Loucy (cell line): Measurements from ENCODE around the gene TEX2.

Experiments
- H2AFZ ChIP-seq: fragments of 200-600 bp; sonication (generic); 2 replicates; pipeline ENCODE4 v1.6.0; 2016; ENCODE audit warnings: antibody characterized with exemption, mild to moderate bottlenecking, low read length, moderate library complexity
- H3F3A ChIP-seq: fragments of 200-600 bp; 2 replicates; pipeline ENCODE4 v1.6.0; 2016; ENCODE audit warnings: antibody characterized with exemption, low read depth, mild to moderate bottlenecking
- H3K27me3 ChIP-seq: fragments of 200-600 bp; sonication (generic); 2 replicates; pipeline ENCODE4 v1.6.1; 2014; ENCODE audit warnings: low read length, mild to moderate bottlenecking; ENCODE audit not compliant: insufficient read depth, poor library complexity, severe bottlenecking
- H3K36me3 ChIP-seq: fragments of 200-600 bp; sonication (generic); 2 replicates; pipeline ENCODE4 v1.6.1; 2016; ENCODE audit warnings: low read length; ENCODE audit not compliant: insufficient read depth
- H3K4me1 ChIP-seq: fragments of 200-600 bp; sonication (generic); 2 replicates; pipeline ENCODE4 v1.5.1; 2014; ENCODE audit warnings: low read length, mild to moderate bottlenecking; ENCODE audit not compliant: insufficient read depth, poor library complexity, severe bottlenecking
- H3K4me2 ChIP-seq: fragments of 200-600 bp; sonication (generic); 2 replicates; pipeline ENCODE4 v1.6.0; 2014; ENCODE audit warnings: antibody characterized with exemption, low read length, low read depth, mild to moderate bottlenecking; ENCODE audit not compliant: poor library complexity, severe bottlenecking
- H3K4me3 ChIP-seq: fragments of 200-600 bp; sonication (generic); 2 replicates; pipeline ENCODE4 v1.5.1; 2014; ENCODE audit warnings: low read length, mild to moderate bottlenecking, mixed read lengths; ENCODE audit not compliant: poor library complexity, severe bottlenecking
- H3K79me2 ChIP-seq: fragments of 200-600 bp; sonication (generic); 2 replicates; pipeline ENCODE4 v1.6.1; 2014; ENCODE audit warnings: low read length; ENCODE audit not compliant: insufficient read depth
- H3K9ac ChIP-seq: fragments of 200-600 bp; sonication (generic); 2 replicates; pipeline ENCODE4 v1.6.0; 2014; ENCODE audit warnings: mild to moderate bottlenecking, low read depth, low read length, moderate library complexity; ENCODE audit not compliant: poor library complexity, severe bottlenecking
- H3K9me2 ChIP-seq: fragments of 200-600 bp; sonication (generic); replicated peaks from 2 replicates; pipeline ENCODE4 v1.6.1; 2016; ENCODE audit warnings: low read depth, low read length, mixed read lengths
- H3K9me3 ChIP-seq: fragments of 200-600 bp; sonication (generic); 2 replicates; pipeline ENCODE4 v1.6.1; 2014; ENCODE audit warnings: mild to moderate bottlenecking, antibody characterized with exemption, low read length, low read depth; ENCODE audit not compliant: insufficient read depth
- H4K20me1 ChIP-seq: fragments of 200-600 bp; sonication (generic); 2 replicates; pipeline ENCODE4 v1.6.0; 2014; ENCODE audit warnings: antibody characterized with exemption, low read length, mild to moderate bottlenecking; ENCODE audit not compliant: insufficient read depth, poor library complexity, severe bottlenecking
- EZH2phosphoT487 ChIP-seq: fragments of 200-600 bp; IDR thresholded peaks from 2 replicates; pipeline ENCODE4 v1.6.1; 2018; ENCODE audit warnings: antibody characterized with exemption, mild to moderate bottlenecking, moderate library complexity, borderline replicate concordance
- TF ChIP-seq, protein P1 (sequence below): fragments of 200-600 bp; sonication (generic); conservative IDR thresholded peaks from 2 replicates; pipeline ENCODE4 v1.5.1; 2014; ENCODE audit warnings: mild to moderate bottlenecking, antibody characterized with exemption, low read length

TEX2 gene

DNA sequence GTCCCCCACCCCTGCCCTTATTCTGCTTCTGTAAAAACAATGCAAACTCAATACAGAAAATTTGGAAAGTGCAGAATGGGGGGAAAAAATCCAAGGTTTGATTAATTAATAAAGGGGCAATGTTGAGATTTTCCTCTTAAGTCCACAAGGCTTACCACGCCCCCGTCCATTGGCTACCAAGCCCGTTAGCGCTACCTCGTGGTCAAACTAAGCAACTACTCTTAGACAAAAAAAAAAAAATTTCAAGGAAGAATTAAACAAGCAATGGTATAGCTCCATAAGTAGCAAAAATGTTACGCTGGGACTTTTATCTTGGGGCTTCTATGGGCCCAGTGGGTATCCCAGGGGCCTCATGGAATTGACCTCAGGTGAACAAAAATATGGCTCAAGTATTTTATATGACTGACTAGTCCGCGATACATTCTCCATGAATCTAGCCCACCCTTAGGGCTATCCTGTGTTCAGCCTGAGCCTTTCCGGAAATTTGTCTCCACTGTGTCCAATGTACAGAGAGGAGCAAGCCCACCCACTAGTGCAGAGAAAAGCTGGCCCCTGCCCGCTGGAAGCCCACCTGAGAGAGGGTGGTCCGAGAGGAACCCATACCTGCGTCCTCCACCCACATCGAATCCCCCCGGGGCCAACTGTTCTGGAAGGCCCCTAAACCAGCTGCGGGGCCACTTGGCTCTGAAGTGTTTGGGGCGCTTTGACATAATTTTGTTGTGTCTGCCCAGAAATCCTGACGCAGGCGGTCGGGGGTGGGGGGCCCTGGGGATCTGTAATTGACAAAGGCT lies 19.1 kb upstream of the TEX2 start:
- Histone ChIP-seq H3F3A (no peaks in the 10 kb centered on the region), H3K4me2 (no peak overlapping the region), H3K27me3 (no peaks in the 10 kb centered on the region), H3K4me3 (no peak overlapping the region), H3K9me2 (no peaks in the 10 kb centered on the region), H3K9me3 (no peaks in the 10 kb centered on the region), H3K4me1 (no peaks in the 10 kb centered on the region), H4K20me1 (no peaks in the 10 kb centered on the region), H3K36me3 (no peaks in the 10 kb centered on the region), H3K9ac (no peak overlapping the region), H3K79me2 (no peaks in the 10 kb centered on the region), H2AFZ (no peak overlapping the region)
- TF ChIP-seq EZH2phosphoT487: no peak
- TF ChIP-seq, protein P1, sequence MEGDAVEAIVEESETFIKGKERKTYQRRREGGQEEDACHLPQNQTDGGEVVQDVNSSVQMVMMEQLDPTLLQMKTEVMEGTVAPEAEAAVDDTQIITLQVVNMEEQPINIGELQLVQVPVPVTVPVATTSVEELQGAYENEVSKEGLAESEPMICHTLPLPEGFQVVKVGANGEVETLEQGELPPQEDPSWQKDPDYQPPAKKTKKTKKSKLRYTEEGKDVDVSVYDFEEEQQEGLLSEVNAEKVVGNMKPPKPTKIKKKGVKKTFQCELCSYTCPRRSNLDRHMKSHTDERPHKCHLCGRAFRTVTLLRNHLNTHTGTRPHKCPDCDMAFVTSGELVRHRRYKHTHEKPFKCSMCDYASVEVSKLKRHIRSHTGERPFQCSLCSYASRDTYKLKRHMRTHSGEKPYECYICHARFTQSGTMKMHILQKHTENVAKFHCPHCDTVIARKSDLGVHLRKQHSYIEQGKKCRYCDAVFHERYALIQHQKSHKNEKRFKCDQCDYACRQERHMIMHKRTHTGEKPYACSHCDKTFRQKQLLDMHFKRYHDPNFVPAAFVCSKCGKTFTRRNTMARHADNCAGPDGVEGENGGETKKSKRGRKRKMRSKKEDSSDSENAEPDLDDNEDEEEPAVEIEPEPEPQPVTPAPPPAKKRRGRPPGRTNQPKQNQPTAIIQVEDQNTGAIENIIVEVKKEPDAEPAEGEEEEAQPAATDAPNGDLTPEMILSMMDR: peak; percentile 91

DNA sequence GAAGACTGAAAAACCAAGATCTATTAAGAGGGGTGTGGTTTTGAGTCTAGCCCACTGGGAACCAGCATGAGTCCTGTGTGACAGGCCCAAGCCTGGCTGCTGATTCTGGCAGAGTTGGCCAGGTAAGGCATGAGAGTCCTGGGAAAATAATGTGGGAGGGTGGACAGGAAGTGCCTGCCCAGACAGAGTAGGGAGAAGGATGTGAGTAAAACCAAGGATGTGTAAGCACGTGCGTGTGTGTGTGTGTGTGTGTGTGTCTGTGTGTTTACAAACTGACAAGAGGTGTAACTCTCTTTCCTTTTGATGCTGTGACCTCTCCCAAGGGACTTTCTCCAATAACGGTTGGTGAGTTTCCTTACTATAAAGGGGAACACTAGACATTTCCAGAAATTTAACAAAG lies 15.6 kb upstream of the TEX2 start:
- H2AFZ ChIP-seq: no peak overlapping the region
- H3K9ac ChIP-seq: no peak overlapping the region
- no peak overlapping the region for H3K4me3 ChIP-seq
- no peaks in the 10 kb centered on the region for H3K79me2 ChIP-seq
- no peaks in the 10 kb centered on the region for H3F3A ChIP-seq
- H3K36me3 ChIP-seq: no peaks in the 10 kb centered on the region
- no peaks in the 10 kb centered on the region for H3K4me1 ChIP-seq
- H4K20me1 ChIP-seq: no peaks in the 10 kb centered on the region
- H3K27me3 ChIP-seq: no peaks in the 10 kb centered on the region
- H3K9me3 ChIP-seq: no peaks in the 10 kb centered on the region
- no peak overlapping the region for H3K4me2 ChIP-seq
- TF ChIP-seq, protein P1: no peak
- no peak for TF ChIP-seq EZH2phosphoT487
- H3K9me2 ChIP-seq: no peaks in the 10 kb centered on the region

DNA sequence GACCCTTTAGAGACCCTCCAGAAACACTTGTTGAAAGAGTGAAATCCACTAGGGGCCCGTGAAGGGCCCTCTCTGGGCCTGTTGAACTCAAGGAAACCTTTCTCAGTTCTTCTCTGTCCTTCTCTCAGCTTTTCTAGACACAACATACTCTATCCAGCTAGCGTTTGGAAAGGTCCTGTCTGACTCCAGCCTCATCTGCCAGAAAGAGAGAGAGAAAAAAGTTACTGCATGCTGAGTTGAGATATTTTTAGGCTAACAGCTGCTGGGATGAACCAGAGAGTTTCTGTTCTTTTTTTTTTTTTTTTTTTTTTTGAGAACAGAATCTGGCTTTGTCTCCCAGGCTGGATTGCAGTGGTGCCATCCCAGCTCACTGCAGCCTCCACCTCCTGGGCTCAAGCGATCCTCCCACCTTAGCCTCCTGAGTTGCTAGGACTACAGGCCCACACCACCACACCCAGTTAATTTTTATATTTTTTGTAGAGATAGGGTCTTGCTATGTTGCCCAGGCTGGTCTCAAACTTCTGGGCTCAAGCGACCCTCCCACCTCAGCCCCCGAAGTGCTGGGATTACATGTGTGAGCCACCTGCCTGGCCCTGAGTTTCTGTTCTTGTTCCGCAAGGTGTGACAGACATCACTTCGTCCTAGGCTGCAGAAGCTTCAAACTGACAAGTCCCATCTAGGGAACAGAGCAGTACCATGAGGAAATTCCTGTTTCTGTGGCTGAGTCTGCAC lies 14.9 kb upstream of the TEX2 start:
- no peak overlapping the region for H2AFZ ChIP-seq
- no peak for TF ChIP-seq EZH2phosphoT487
- TF ChIP-seq, protein P1: no peak

More for the DNA sequence above, 14.9 kb upstream of the TEX2 start:
- H3K27me3 ChIP-seq: no peaks in the 10 kb centered on the region
- no peaks in the 10 kb centered on the region for H3K4me1 ChIP-seq
- no peaks in the 10 kb centered on the region for H3K36me3 ChIP-seq
- no peak overlapping the region for H3K4me3 ChIP-seq
- no peak overlapping the region for H3K4me2 ChIP-seq
- H3K9ac ChIP-seq: no peak overlapping the region
- no peaks in the 10 kb centered on the region for H3F3A ChIP-seq
- no peaks in the 10 kb centered on the region for H4K20me1 ChIP-seq
- no peaks in the 10 kb centered on the region for H3K79me2 ChIP-seq
- no peaks in the 10 kb centered on the region for H3K9me3 ChIP-seq
- H3K9me2 ChIP-seq: no peaks in the 10 kb centered on the region
